ENCODE measurements around the gene NR1I3. TPM values are rescaled to one million over a fixed set of nuclear protein-coding genes. Genes with fewer than 3 reads are reported as not detected.
"Not testable (repeated sequence)": the region's sequence is repeated elsewhere in the genome, so short reads cannot be mapped to it uniquely, and the experiment has no call there.

The NR1I3 gene
- total RNA-seq, 1 donor from 2014 or later = not detected

- DNase-seq (ENCODE audit: low spot score); intact Hi-C loops (cut with DNase I): not testable (repeated sequence)
These were observed 17.3 kb upstream of the NR1I3 start for GRCh38 chr1:161255302-161255701.

- intact Hi-C loops (cut with DNase I) = no loop called here
- no peak for DNase-seq (ENCODE audit: low spot score)
These were observed 13.6 kb upstream of the NR1I3 start for GRCh38 chr1:161251579-161251978.

- DNase-seq (ENCODE audit: low spot score) = no peak
- intact Hi-C loops (cut with DNase I) = no loop called here
These were observed 12.8 kb upstream of the NR1I3 start for GRCh38 chr1:161250829-161251228.

- DNase-seq (ENCODE audit: low spot score); intact Hi-C loops (cut with DNase I): not testable (repeated sequence)
These were observed 12.1 kb upstream of the NR1I3 start for GRCh38 chr1:161250100-161250499.

- intact Hi-C loops (cut with DNase I) = no loop called here
- DNase-seq (ENCODE audit: low spot score) = no peak
These were observed 6.9 kb upstream of the NR1I3 start for GRCh38 chr1:161244888-161245287.

GRCh38 chr1:161242313-161242712 is 4.3 kb upstream of the NR1I3 start:
- intact Hi-C loops (cut with DNase I) = no loop called here
- no peak for DNase-seq (ENCODE audit: low spot score)

- intact Hi-C loops (cut with DNase I) = no loop called here
- no peak for DNase-seq (ENCODE audit: low spot score)
These were observed 3.7 kb upstream of the NR1I3 start for GRCh38 chr1:161241682-161242081.

- intact Hi-C loops (cut with DNase I) = no loop called here
- DNase-seq (ENCODE audit: low spot score) = no peak
These were observed 1.8 kb downstream of the NR1I3 start for GRCh38 chr1:161235957-161236775.

GRCh38 chr1:161233102-161233501 is 4.9 kb downstream of the NR1I3 start:
- no peak for DNase-seq (ENCODE audit: low spot score)
- intact Hi-C loops (cut with DNase I) = no loop called here

- intact Hi-C loops (cut with DNase I) = no loop called here
- no peak for DNase-seq (ENCODE audit: low spot score)
These were observed 7.2 kb downstream of the NR1I3 start for GRCh38 chr1:161230762-161231161.

GRCh38 chr1:161229896-161230295 is 8.1 kb downstream of the NR1I3 start:
- no peak for DNase-seq (ENCODE audit: low spot score)
- intact Hi-C loops (cut with DNase I) = loop anchor here (5.0 to 10.0 kb wide), 2 partner anchors 152 to 515 kb away; partner anchors contain the start of gene DUSP12

GRCh38 chr1:161228032-161228431 is 10.0 kb downstream of the NR1I3 start:
- intact Hi-C loops (cut with DNase I) = loop anchor here (5.0 to 10.0 kb wide), 2 partner anchors 154 to 517 kb away; partner anchors contain the start of gene DUSP12
- no peak for DNase-seq (ENCODE audit: low spot score)

GRCh38 chr1:161227196-161227871 is 10.7 kb downstream of the NR1I3 start:
- DNase-seq (ENCODE audit: low spot score) = peak; percentile 92
- intact Hi-C loops (cut with DNase I) = loop anchor here (5.0 to 10.0 kb wide), 2 partner anchors 155 to 517 kb away; partner anchors contain the start of gene DUSP12

GRCh38 chr1:161226759-161227158 is 11.2 kb downstream of the NR1I3 start:
- no peak for DNase-seq (ENCODE audit: low spot score)
- intact Hi-C loops (cut with DNase I) = loop anchor here (5.0 to 10.0 kb wide), 2 partner anchors 156 to 518 kb away; partner anchors contain the start of gene DUSP12

- no peak for DNase-seq (ENCODE audit: low spot score)
- intact Hi-C loops (cut with DNase I) = loop anchor here (5.0 to 10.0 kb wide), 2 partner anchors 156 to 518 kb away; partner anchors contain the start of gene DUSP12
These were observed 11.7 kb downstream of the NR1I3 start for GRCh38 chr1:161226320-161226711.

- intact Hi-C loops (cut with DNase I) = loop anchor here (5.0 to 10.0 kb wide), 2 partner anchors 157 to 519 kb away; partner anchors contain the start of gene DUSP12
- DNase-seq (ENCODE audit: low spot score) = peak; percentile 91
These were observed 12.3 kb downstream of the NR1I3 start, which contains the start of gene TOMM40L for GRCh38 chr1:161225534-161226319. TSS of gene TOMM40L (plus strand) at chr1:161226060. CDS start at chr1:161226490, 430 bp downstream.

GRCh38 chr1:161225178-161225533 is 12.8 kb downstream of the NR1I3 start:
- intact Hi-C loops (cut with DNase I) = loop anchor here (5.0 to 10.0 kb wide), 2 partner anchors 157 to 520 kb away; partner anchors contain the start of gene DUSP12
- no peak for DNase-seq (ENCODE audit: low spot score)

GRCh38 chr1:161224695-161225087 is 13.3 kb downstream of the NR1I3 start:
- not testable (repeated sequence) for DNase-seq (ENCODE audit: low spot score)
- intact Hi-C loops (cut with DNase I) = loop anchor here (5.0 to 10.0 kb wide), 2 partner anchors 158 to 520 kb away; partner anchors contain the start of gene DUSP12

Data from cardiac septum (tissue), 1 donor.